ENCODE measurements around the gene CELSR1. TPM values are rescaled to one million over a fixed set of nuclear protein-coding genes. Genes with fewer than 3 reads are reported as not detected.

Gene CELSR1
- total RNA-seq, 1 experiment from 2014 or later = 14.2 TPM

DNA sequence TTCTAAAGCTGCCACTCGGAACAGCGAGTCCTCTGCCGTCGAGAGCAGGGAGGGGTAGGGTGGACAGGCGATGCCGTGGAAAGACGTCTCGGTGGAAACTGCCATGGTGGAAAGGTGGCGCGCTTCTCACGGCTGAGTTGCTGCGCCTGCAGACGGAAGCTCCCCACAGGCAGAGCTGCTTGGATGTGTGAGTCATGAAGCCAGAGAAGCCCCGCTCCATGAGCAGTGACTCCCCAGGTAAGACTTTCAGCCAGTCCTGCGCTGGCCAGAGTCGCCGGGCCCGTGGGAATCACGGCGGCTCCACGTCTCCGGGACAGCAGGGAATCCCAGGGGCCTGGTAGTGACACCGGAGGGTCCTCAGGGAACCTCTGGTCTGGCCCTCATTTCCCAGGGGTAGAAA is 205.9 kb downstream of the CELSR1 start:
- no peaks in the 10 kb centered on the region for H3F3A ChIP-seq (ENCODE audit: low read length, unreplicated experiment)
- H3K4me3 ChIP-seq (ENCODE audit: low read length) = no peak overlapping the region
- no TSS peak for BruUV-seq (replicated peaks)
- DNase-seq (no peak), ATAC-seq (no peak)
- H3K36me3 ChIP-seq (ENCODE audit: low read depth, low read length) = no peaks in the 10 kb centered on the region; the same call in 1 of the 2 replicates
- TF ChIP-seq EZH2phosphoT487 (IDR thresholded peaks at IDR 0.05; ENCODE audit: borderline replicate concordance, low read length) = no peak
- no peak for TF ChIP-seq CTCF (conservative IDR thresholded peaks at IDR 0.05; ENCODE audit: low read depth, low read length)
- TF ChIP-seq EZH2 (IDR thresholded peaks at IDR 0.05; ENCODE audit: low read length, unreplicated experiment) = no peak
- CTCF ChIA-PET = no interaction called here
- no peaks in the 10 kb centered on the region for H4K20me1 ChIP-seq (ENCODE audit: low read length)
- POLR2A ChIA-PET (ENCODE audit: unreplicated experiment) = no interaction called here
- peaks cover 10% of the 10 kb centered on the region for H3K79me2 ChIP-seq (ENCODE audit: low read length)
- H3K27ac ChIP-seq (ENCODE audit: low read length) = no peak overlapping the region
- H3K4me1 ChIP-seq (ENCODE audit: insufficient read depth, low read length) = no peaks in the 10 kb centered on the region
- H3K9me2 ChIP-seq (replicated peaks; ENCODE audit: low read length) = no peaks in the 10 kb centered on the region
- intact Hi-C loops (cut with micrococcal nuclease) = no loop called here
- no peak overlapping the region for H3K9ac ChIP-seq (ENCODE audit: low read length)
- H3K9me3 ChIP-seq (ENCODE audit: low read length) = no peaks in the 10 kb centered on the region
- no peak overlapping the region for H3K4me2 ChIP-seq (ENCODE audit: low read length)
- H3K27me3 ChIP-seq (ENCODE audit: low read length) = no peaks in the 10 kb centered on the region
- no peak overlapping the region for H2AFZ ChIP-seq (ENCODE audit: low read length)

- Histone ChIP-seq H3K79me2 (ENCODE audit: low read length) (no peaks in the 10 kb centered on the region), H4K20me1 (ENCODE audit: low read length) (no peaks in the 10 kb centered on the region), H2AFZ (ENCODE audit: low read length) (no peak overlapping the region), H3K4me1 (ENCODE audit: insufficient read depth, low read length) (no peaks in the 10 kb centered on the region), H3K4me2 (ENCODE audit: low read length) (no peak overlapping the region), H3K4me3 (ENCODE audit: low read length) (no peak overlapping the region), H3K27ac (ENCODE audit: low read length) (no peak overlapping the region), H3K27me3 (ENCODE audit: low read length) (no peaks in the 10 kb centered on the region), H3K36me3 (ENCODE audit: low read depth, low read length) (no peaks in the 10 kb centered on the region; the same call in 1 of the 2 replicates), H3K9ac (ENCODE audit: low read length) (no peak overlapping the region), H3F3A (ENCODE audit: low read length, unreplicated experiment) (no peaks in the 10 kb centered on the region), H3K9me3 (ENCODE audit: low read length) (no peaks in the 10 kb centered on the region), H3K9me2 (replicated peaks; ENCODE audit: low read length) (no peaks in the 10 kb centered on the region)
- ATAC-seq = no peak
- CTCF ChIA-PET = no interaction called here
- intact Hi-C loops (cut with micrococcal nuclease) = no loop called here
- no TSS peak for BruUV-seq (replicated peaks)
- no peak for TF ChIP-seq EZH2 (IDR thresholded peaks at IDR 0.05; ENCODE audit: low read length, unreplicated experiment)
- POLR2A ChIA-PET (ENCODE audit: unreplicated experiment) = no interaction called here
- DNase-seq = no peak
Measured at GRCh38 chr22:46330426-46330825, 207.0 kb downstream of the CELSR1 start.

GRCh38 chr22:46329616-46330015 is 207.8 kb downstream of the CELSR1 start:
- intact Hi-C loops (cut with micrococcal nuclease) = no loop called here
- POLR2A ChIA-PET (ENCODE audit: unreplicated experiment) = no interaction called here

More at GRCh38 chr22:46329616-46330015, 207.8 kb downstream of the CELSR1 start:
- Histone ChIP-seq H3K4me1 (ENCODE audit: insufficient read depth, low read length) (no peaks in the 10 kb centered on the region), H3F3A (ENCODE audit: low read length, unreplicated experiment) (no peaks in the 10 kb centered on the region), H3K4me2 (ENCODE audit: low read length) (no peak overlapping the region), H3K27ac (ENCODE audit: low read length) (no peak overlapping the region), H3K9ac (ENCODE audit: low read length) (no peak overlapping the region), H3K79me2 (ENCODE audit: low read length) (no peaks in the 10 kb centered on the region), H3K27me3 (ENCODE audit: low read length) (no peaks in the 10 kb centered on the region), H3K36me3 (ENCODE audit: low read depth, low read length) (peaks cover 3% of the 10 kb centered on the region; the same call in 1 of the 2 replicates), H3K9me3 (ENCODE audit: low read length) (no peaks in the 10 kb centered on the region), H3K9me2 (replicated peaks; ENCODE audit: low read length) (no peaks in the 10 kb centered on the region), H2AFZ (ENCODE audit: low read length) (no peak overlapping the region), H4K20me1 (ENCODE audit: low read length) (no peaks in the 10 kb centered on the region), H3K4me3 (ENCODE audit: low read length) (no peak overlapping the region)
- TF ChIP-seq EZH2 (IDR thresholded peaks at IDR 0.05; ENCODE audit: low read length, unreplicated experiment) = no peak
- TF ChIP-seq CTCF (conservative IDR thresholded peaks at IDR 0.05; ENCODE audit: low read depth, low read length) = no peak
- TF ChIP-seq EZH2phosphoT487 (IDR thresholded peaks at IDR 0.05; ENCODE audit: borderline replicate concordance, low read length) = no peak
- DNase-seq (no peak), ATAC-seq (no peak)
- CTCF ChIA-PET = no interaction called here
- no TSS peak for BruUV-seq (replicated peaks)

Data from PC-3 (cell line).